Gastroesophageal sphincter (tissue), 3 donors: Measurements from ENCODE around the gene BICRA.

Source experiments
- CTCF ChIP-seq, 4 experiments: fragments of 200-600 bp in 2 of 4; fragments of 450-650 bp in 2 of 4; sonication (generic) in 1 of 4; IDR thresholded peaks; one replicate each; pipeline ENCODE4 v1.5.1; 2017 to 2019; ENCODE audit warnings: antibody characterized with exemption in 4 of 4, mild to moderate bottlenecking in 2 of 4, moderate library complexity in 2 of 4
- EP300 ChIP-seq: sonication (generic); formaldehyde crosslinking; IDR thresholded peaks from one replicate; pipeline ENCODE4 v1.6.1; 2017; ENCODE audit warnings: antibody characterized with exemption, mild to moderate bottlenecking

- TF ChIP-seq EP300 = no peak
- no peak for TF ChIP-seq CTCF (IDR thresholded peaks at IDR 0.05)
Measured at GRCh38 chr19:47704024-47704423, 95.1 kb downstream of the BICRA start.
